GM18951 (cell line): ENCODE data around the gene GOLGA8B.

Experiments
- POLR2A ChIP-seq: IDR thresholded peaks from 4 replicates; pipeline ENCODE4 v1.6.1; 2011; ENCODE audit warnings: mild to moderate bottlenecking; ENCODE audit not compliant: insufficient read length, insufficient read depth; ENCODE audit errors: extremely low read depth
- in situ Hi-C: fragments of 300-500 bp; cut with MboI; formaldehyde crosslinking; loops from one replicate; pipeline ENCODE4 v1.12.0; 2022; ENCODE audit warnings: low sequenced_read_pairs, mixed read lengths, inconsistent platforms; ENCODE audit not compliant: unreplicated experiment

GOLGA8B gene

GRCh38 chr15:34610354-34610753, 26.9 kb upstream of the GOLGA8B start:
- in situ Hi-C loops, result loop anchor here (25.0 kb wide), 1 partner anchor 302 kb away; no protein-coding TSS in a partner anchor
- TF ChIP-seq POLR2A, result no peak

GRCh38 chr15:34609102-34610057, 25.9 kb upstream of the GOLGA8B start:
- in situ Hi-C loops, result loop anchor here (25.0 kb wide), 1 partner anchor 303 kb away; no protein-coding TSS in a partner anchor
- no peak for TF ChIP-seq POLR2A

GRCh38 chr15:34608517-34608916, 25.1 kb upstream of the GOLGA8B start:
- in situ Hi-C loops, result loop anchor here (25.0 kb wide), 1 partner anchor 304 kb away; no protein-coding TSS in a partner anchor
- no peak for TF ChIP-seq POLR2A

- TF ChIP-seq POLR2A, result no peak
- in situ Hi-C loops, result loop anchor here (25.0 kb wide), 1 partner anchor 304 kb away; no protein-coding TSS in a partner anchor
Measured at GRCh38 chr15:34607832-34608231, 24.4 kb upstream of the GOLGA8B start.

- in situ Hi-C loops, result loop anchor here (25.0 kb wide), 1 partner anchor 306 kb away; no protein-coding TSS in a partner anchor
- TF ChIP-seq POLR2A, result no peak
Measured at GRCh38 chr15:34606545-34606944, 23.1 kb upstream of the GOLGA8B start.

GRCh38 chr15:34606131-34606530, 22.7 kb upstream of the GOLGA8B start:
- no peak for TF ChIP-seq POLR2A
- in situ Hi-C loops, result loop anchor here (25.0 kb wide), 1 partner anchor 306 kb away; no protein-coding TSS in a partner anchor

GRCh38 chr15:34603095-34603494, 19.6 kb upstream of the GOLGA8B start:
- in situ Hi-C loops, result loop anchor here (25.0 kb wide), 1 partner anchor 309 kb away; no protein-coding TSS in a partner anchor
- TF ChIP-seq POLR2A, result no peak

- TF ChIP-seq POLR2A, result no peak
- in situ Hi-C loops, result loop anchor here (25.0 kb wide), 1 partner anchor 311 kb away; no protein-coding TSS in a partner anchor
Measured at GRCh38 chr15:34600923-34601322, 17.5 kb upstream of the GOLGA8B start.

- TF ChIP-seq POLR2A, result no peak
- in situ Hi-C loops, result loop anchor here (25.0 kb wide), 1 partner anchor 362 kb away; the partner anchor contains the start of gene EMC4
Measured at GRCh38 chr15:34598799-34599585, 15.5 kb upstream of the GOLGA8B start.

- in situ Hi-C loops, result loop anchor here (25.0 kb wide), 1 partner anchor 360 kb away; the partner anchor contains the start of gene EMC4
- TF ChIP-seq POLR2A, result no peak
Measured at GRCh38 chr15:34597316-34597715, 13.9 kb upstream of the GOLGA8B start.

GRCh38 chr15:34594361-34594760, 10.9 kb upstream of the GOLGA8B start:
- no peak for TF ChIP-seq POLR2A
- in situ Hi-C loops, result loop anchor here (25.0 kb wide), 1 partner anchor 357 kb away; the partner anchor contains the start of gene EMC4

GRCh38 chr15:34591306-34591705, 7.9 kb upstream of the GOLGA8B start:
- in situ Hi-C loops, result loop anchor here (25.0 kb wide), 1 partner anchor 354 kb away; the partner anchor contains the start of gene EMC4
- no peak for TF ChIP-seq POLR2A

- no peak for TF ChIP-seq POLR2A
- in situ Hi-C loops, result loop anchor here (25.0 kb wide), 1 partner anchor 351 kb away; the partner anchor contains the start of gene EMC4
Measured at GRCh38 chr15:34588046-34588674, 4.7 kb upstream of the GOLGA8B start.

GRCh38 chr15:34585966-34586365, 2.5 kb upstream of the GOLGA8B start:
- in situ Hi-C loops, result loop anchor here (25.0 kb wide), 1 partner anchor 349 kb away; the partner anchor contains the start of gene EMC4
